ENCODE results near the gene TMED8. TPM values are rescaled to one million over a fixed set of nuclear protein-coding genes. Genes with fewer than 3 reads are reported as not detected.

The TMED8 gene
- total and polyA plus RNA-seq, 2 of the 13 experiments (the other 11 are each of a cell fraction or from before 2014, with no cell fraction given) = 6.0 to 11.7 TPM

GRCh38 chr14:77303417-77304156, 73.3 kb downstream of the TMED8 start (continued):
- TF ChIP-seq ZNF512B (CRISPR knock-in tag; IDR thresholded peaks at IDR 0.05; ENCODE audit: borderline replicate concordance) = no peak
- no peak for TF ChIP-seq ZNF550 (CRISPR knock-in tag; IDR thresholded peaks at IDR 0.05; ENCODE audit: borderline replicate concordance)
- no peak for TF ChIP-seq HMGA1 (CRISPR knock-in tag; conservative IDR thresholded peaks at IDR 0.05)
- TF ChIP-seq TGIF2 (CRISPR knock-in tag; IDR thresholded peaks at IDR 0.05) = no peak
- no peak for TF ChIP-seq ZNF142 (CRISPR knock-in tag; IDR thresholded peaks at IDR 0.05)
- peak; percentile 32; the same call in 1 of the 2 replicates for TF ChIP-seq NFIC (IDR thresholded peaks at IDR 0.05; ENCODE audit: low read length)
- TF ChIP-seq KDM4B (CRISPR knock-in tag; IDR thresholded peaks at IDR 0.05) = no peak
- no peak for TF ChIP-seq SP4 (CRISPR knock-in tag; IDR thresholded peaks at IDR 0.05)
- peak; percentile 29; the same call in 1 of the 2 replicates for TF ChIP-seq USF2 (IDR thresholded peaks at IDR 0.05; ENCODE audit: low read depth, low read length)
- TF ChIP-seq USF2 (CRISPR knock-in tag; IDR thresholded peaks at IDR 0.05; ENCODE audit: borderline replicate concordance) = peak; percentile 49; the same call in 1 of the 2 replicates
- no peak for TF ChIP-seq ZNF329 (CRISPR knock-in tag; IDR thresholded peaks at IDR 0.05; ENCODE audit: low read depth)
- TF ChIP-seq ETS1 (CRISPR knock-in tag; IDR thresholded peaks at IDR 0.05) = no peak
- TF ChIP-seq KAT2B (IDR thresholded peaks at IDR 0.05; ENCODE audit: borderline replicate concordance, low read depth, low read length) = no peak
- no peak for TF ChIP-seq ZNF782 (CRISPR knock-in tag; IDR thresholded peaks at IDR 0.05; ENCODE audit: borderline replicate concordance)
- no peak for TF ChIP-seq TCF12 (IDR thresholded peaks at IDR 0.05)
- TF ChIP-seq TCF12 (CRISPR knock-in tag; IDR thresholded peaks at IDR 0.05) = no peak
- no peak for TF ChIP-seq ZBTB8A (CRISPR knock-in tag; IDR thresholded peaks at IDR 0.05; ENCODE audit: borderline replicate concordance, low read depth)
